ENCODE results near the gene MRTFB. TPM values are rescaled to one million over a fixed set of nuclear protein-coding genes. Genes with fewer than 3 reads are reported as not detected.

The MRTFB gene
- total and polyA plus RNA-seq, 3 donors from 2014 or later, result 41.4 to 140 (median 91.4) TPM

- peak overlapping the region; percentile 18 to 55 for H3K27ac ChIP-seq
- 0 to 1% methylated on average over 11 to 80 of the region's 86 CpGs for WGBS, 2 donors
- TF ChIP-seq POLR2A (IDR thresholded peaks at IDR 0.05), result no peak
- TF ChIP-seq, protein P1, sequence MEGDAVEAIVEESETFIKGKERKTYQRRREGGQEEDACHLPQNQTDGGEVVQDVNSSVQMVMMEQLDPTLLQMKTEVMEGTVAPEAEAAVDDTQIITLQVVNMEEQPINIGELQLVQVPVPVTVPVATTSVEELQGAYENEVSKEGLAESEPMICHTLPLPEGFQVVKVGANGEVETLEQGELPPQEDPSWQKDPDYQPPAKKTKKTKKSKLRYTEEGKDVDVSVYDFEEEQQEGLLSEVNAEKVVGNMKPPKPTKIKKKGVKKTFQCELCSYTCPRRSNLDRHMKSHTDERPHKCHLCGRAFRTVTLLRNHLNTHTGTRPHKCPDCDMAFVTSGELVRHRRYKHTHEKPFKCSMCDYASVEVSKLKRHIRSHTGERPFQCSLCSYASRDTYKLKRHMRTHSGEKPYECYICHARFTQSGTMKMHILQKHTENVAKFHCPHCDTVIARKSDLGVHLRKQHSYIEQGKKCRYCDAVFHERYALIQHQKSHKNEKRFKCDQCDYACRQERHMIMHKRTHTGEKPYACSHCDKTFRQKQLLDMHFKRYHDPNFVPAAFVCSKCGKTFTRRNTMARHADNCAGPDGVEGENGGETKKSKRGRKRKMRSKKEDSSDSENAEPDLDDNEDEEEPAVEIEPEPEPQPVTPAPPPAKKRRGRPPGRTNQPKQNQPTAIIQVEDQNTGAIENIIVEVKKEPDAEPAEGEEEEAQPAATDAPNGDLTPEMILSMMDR (IDR thresholded peaks at IDR 0.05), result no peak
- no peaks in the 10 kb centered on the region for H3K27me3 ChIP-seq
- no peak for DNase-seq
- peak overlapping the region; percentile 78 to 82 for H3K4me3 ChIP-seq
- peaks cover 6% of the 10 kb centered on the region for H3K4me1 ChIP-seq
- intact Hi-C loops (cut with DNase I; ENCODE audit: low total_unique reads), result loop anchor here (5.0 kb wide), 2 partner anchors 225 to 385 kb away; no protein-coding TSS in a partner anchor
- H3K9me3 ChIP-seq, result no peaks in the 10 kb centered on the region
- no peaks in the 10 kb centered on the region for H3K36me3 ChIP-seq (ENCODE audit: low read depth, missing control alignments)
Measured at GRCh38 chr16:14302399-14303181, 231.5 kb downstream of the MRTFB start.

GRCh38 chr16:14303182-14303618, 232.1 kb downstream of the MRTFB start:
- WGBS, 2 donors, result 16 to 28% methylated on average over 14 of the region's 14 CpGs
- DNase-seq, result no peak
- Histone ChIP-seq H3K9me3 (no peaks in the 10 kb centered on the region), H3K4me1 (peaks cover 6% of the 10 kb centered on the region), H3K27me3 (no peaks in the 10 kb centered on the region), H3K27ac (peak overlapping the region; percentile 18 to 55), H3K36me3 (ENCODE audit: low read depth, missing control alignments) (no peaks in the 10 kb centered on the region), H3K4me3 (peak overlapping the region; percentile 78 to 82)
- no peak for TF ChIP-seq POLR2A (IDR thresholded peaks at IDR 0.05)
- TF ChIP-seq, protein P1 (IDR thresholded peaks at IDR 0.05), result no peak
- intact Hi-C loops (cut with DNase I; ENCODE audit: low total_unique reads), result loop anchor here (5.0 kb wide), 2 partner anchors 224 to 386 kb away; no protein-coding TSS in a partner anchor

GRCh38 chr16:14303639-14304394, 232.7 kb downstream of the MRTFB start:
- Histone ChIP-seq H3K27ac (peak overlapping the region in 1 of 2 donors; percentile 55), H3K4me3 (peak overlapping the region; percentile 78 to 82), H3K36me3 (ENCODE audit: low read depth, missing control alignments) (no peaks in the 10 kb centered on the region), H3K9me3 (no peaks in the 10 kb centered on the region), H3K27me3 (no peaks in the 10 kb centered on the region), H3K4me1 (peaks cover 6% of the 10 kb centered on the region)
- WGBS, 2 donors, result 28 to 46% methylated on average over 20 to 31 of the region's 31 CpGs
- TF ChIP-seq, protein P1 (IDR thresholded peaks at IDR 0.05), result no peak
- TF ChIP-seq POLR2A (IDR thresholded peaks at IDR 0.05), result no peak
- intact Hi-C loops (cut with DNase I; ENCODE audit: low total_unique reads), result loop anchor here (5.0 kb wide), 2 partner anchors 223 to 387 kb away; no protein-coding TSS in a partner anchor
- peak; percentile 42 for DNase-seq

DNA sequence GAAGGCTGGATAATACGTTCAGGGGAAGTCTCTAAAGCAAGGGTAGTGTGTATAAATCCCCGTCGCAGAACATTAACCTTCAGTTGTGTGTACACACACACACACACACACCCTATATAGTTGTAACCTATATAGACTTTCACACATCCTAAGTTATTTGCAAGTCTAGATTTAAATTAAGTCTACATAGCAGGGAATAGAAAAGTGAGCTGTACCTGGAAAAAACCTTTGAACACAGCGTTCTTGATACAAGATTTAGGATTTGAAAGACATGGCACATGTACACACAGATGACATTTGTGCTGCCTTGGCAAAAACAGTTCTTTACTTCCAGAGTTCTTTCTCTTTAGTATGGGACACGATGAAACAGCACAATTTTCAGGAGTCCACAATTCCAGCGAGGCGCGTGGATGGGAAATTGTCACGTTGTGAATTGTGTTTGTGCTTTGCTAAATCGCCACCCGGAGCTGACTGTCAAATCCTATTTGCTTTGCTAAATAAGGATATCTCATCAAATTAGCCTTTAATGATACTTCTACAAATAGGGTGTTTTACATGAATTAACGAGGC, 233.9 kb downstream of the MRTFB start:
- Histone ChIP-seq H3K27me3 (no peaks in the 10 kb centered on the region), H3K4me1 (peaks cover 6% of the 10 kb centered on the region), H3K9me3 (no peaks in the 10 kb centered on the region), H3K4me3 (no peak overlapping the region), H3K36me3 (ENCODE audit: low read depth, missing control alignments) (no peaks in the 10 kb centered on the region), H3K27ac (no peak overlapping the region)
- DNase-seq, result no peak
- TF ChIP-seq, protein P1 (IDR thresholded peaks at IDR 0.05), result no peak
- TF ChIP-seq POLR2A (IDR thresholded peaks at IDR 0.05), result no peak
- intact Hi-C loops (cut with DNase I; ENCODE audit: low total_unique reads), result loop anchor here (5.0 kb wide), 2 partner anchors 222 to 388 kb away; no protein-coding TSS in a partner anchor
- WGBS, 2 donors, result 68 to 69% methylated on average over 12 of the region's 12 CpGs

All from testis (tissue), 3 donors.